OCI-LY1 (cell line): Measurements from ENCODE around the gene BBS9.

Experiments used
- CTCF ChIP-seq: fragments of 200-600 bp; sonication (generic), shearing (Covaris generic); IDR thresholded peaks from 2 replicates; pipeline ENCODE4 v1.5.1; 2017; ENCODE audit warnings: mild to moderate bottlenecking, antibody characterized with exemption, low read length, moderate library complexity, mixed read lengths
- EZH2 ChIP-seq: fragments of 200-600 bp; sonication (generic), shearing (Covaris generic); IDR thresholded peaks from 2 replicates; pipeline ENCODE4 v1.8.0; 2017; ENCODE audit warnings: borderline replicate concordance, mixed run types, mild to moderate bottlenecking, antibody characterized with exemption, low read length, moderate library complexity, mixed read lengths

DNA sequence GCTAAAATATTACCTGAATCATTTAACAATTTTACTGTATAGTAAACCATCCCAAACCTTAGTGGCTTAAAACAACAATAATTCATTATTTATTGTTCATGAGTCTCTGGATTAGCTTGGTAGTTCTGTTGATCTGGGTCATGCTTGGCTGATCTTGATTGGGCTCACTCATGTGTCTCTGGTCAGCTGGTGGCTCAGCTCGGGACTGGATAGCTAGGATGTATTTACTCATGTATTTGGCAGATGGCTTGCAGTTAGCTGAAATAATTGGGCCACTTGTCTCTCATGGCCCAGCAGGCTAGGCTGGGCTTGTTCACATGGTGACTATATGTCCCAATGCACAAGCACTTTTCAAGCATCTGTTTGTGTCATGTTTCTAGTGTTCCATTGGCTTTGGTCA is 262.8 kb downstream of the BBS9 start:
- TF ChIP-seq CTCF: no peak
- TF ChIP-seq EZH2: no peak
